Inflammatory macrophage (primary cell): ENCODE data around the gene NMRK1.

Experiments used
- DNase-seq, 2 donors: peaks; one replicate each; pipeline ENCODE4 v3.0.0-alpha.2; 2020 to 2022
- total RNA-seq, 18 experiments: gene quantifications; one replicate each; lab custom pipeline; 2026; ENCODE audit warnings: mixed read lengths in 6 of 18, inconsistent platforms in 2 of 18; lab: John Stamatoyannopoulos, UW

The NMRK1 gene
- 6.5 to 24.7 (median 13.6) reads per million in 18 experiments for total RNA-seq

DNA sequence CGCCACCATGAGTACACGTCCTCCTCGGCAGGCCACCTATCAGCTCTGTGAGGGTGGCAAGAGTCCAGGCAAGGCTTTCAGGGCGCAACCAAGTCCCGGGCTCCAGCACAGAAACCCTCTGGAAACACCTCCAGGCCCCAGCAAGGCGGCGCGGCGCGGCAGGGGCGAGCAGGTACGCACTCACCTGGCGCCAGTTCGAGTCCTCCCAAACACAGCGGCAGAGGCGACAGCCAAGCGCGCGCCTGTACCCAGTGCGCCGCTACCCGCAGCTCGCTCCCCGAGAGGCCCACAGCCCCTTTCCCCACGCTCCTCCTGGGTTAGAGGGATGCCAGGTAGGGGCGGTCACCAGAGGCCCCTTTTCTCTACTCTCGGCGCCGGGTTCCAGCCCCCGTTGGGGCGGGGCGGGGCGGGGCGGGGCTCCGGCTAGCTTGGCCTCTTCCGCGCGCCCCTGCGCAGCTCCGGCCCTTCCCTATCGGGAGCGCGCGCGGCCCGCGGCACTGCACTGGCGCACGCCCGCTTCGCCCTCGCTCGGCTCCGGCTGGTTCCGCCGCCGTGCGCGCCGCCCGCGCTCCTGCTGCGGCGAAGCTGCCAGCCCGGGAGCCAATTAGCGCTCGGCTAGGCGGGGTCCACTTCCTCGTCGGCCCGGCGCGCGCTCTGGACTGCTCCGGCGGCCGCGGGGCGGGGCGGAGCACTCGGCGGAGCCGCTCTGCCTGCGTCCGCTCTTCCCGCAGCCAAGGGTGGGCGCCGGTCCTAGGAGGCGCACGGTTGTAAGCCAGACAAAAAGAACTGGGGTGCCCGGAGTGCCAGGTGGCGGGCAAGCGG is at the start of gene NMRK1, which contains the start of gene OSTF1:
TSS of gene NMRK1 (minus strand) at position 332 of the 822 bp plus-strand sequence. CDS start 5,040 bp downstream, outside the sequence.
TSS of gene OSTF1 (plus strand) at position 691 of the 822 bp plus-strand sequence. CDS start 179 bp downstream, outside the sequence.
- DNase-seq = peak; percentile 97 to 99

DNA sequence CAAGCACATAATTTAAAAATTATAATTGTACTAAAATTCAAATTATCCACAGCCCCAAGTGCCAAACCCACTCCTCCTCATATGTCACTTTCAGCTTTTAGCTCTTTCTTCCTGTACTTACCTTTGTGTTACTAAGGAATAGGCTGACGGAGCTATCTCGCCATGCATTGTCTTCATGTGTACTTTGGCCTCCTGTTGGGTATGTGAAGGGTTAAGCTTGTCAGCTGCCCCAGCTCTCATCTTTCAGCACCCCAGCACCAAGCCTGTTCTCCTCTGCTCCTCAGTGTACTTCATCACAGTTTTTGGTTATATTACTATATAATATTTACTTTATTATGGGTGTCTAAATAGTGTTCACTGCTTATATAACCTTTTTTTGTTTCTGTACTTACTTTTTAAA is 46.5 kb upstream of the NMRK1 start:
- no peak for DNase-seq

DNA sequence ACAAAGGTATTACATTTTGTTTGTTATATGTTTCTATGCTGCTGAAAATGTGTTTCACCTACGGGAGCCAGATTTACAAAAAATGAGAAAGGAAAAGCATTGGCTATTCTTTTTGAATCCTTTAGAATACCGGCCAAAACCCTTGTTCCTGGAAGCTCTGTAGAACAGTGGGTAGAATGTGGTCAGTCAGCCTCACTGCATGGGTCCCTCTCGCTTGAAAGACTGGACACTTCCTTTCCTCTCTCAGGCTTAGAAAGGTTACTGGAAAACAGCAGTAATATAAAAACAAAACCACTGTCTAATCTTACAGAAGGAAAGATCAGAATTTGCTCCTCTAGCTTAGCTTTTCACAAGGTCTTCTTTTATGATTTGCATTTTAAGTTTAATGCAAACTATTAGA is 45.4 kb upstream of the NMRK1 start:
- no peak for DNase-seq

DNA sequence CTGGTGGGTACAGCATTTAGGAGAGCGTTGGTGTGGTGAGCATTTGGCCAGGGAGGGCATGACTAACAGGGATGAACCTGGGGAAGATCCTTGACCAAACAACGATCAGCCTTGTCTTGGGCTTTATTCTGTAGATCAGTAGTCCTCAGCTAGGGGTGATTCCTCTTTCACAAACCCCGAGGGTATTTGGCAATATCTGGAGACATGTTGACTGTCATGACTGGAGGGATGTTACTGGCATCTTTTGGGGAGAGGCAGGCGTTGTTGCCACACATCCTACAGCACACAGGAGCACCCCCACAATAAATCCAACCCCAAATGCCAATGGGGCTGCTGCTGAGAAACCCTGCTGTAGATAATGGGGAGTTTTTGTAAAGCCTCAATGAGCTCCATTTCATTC is 44.3 kb upstream of the NMRK1 start:
- peak; percentile 34 to 52 for DNase-seq

DNA sequence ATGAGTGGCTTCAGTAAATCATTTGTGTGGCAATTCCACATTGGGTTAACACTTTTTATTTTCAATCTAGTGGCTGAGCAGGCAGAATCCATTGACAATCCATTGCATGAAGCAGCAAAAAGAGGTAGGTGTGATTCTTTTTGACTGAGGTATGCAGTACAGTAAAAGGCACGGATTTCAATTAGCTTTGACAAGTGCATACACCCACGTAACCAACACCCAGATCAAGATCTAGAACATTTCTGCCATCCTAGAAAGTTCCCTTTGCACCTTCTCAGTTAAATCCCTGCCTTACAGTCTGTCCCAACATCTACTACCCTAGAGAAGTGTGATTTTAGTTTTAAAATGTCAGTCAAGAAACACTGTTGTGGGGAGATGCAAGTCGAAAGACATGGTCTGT is 43.7 kb upstream of the NMRK1 start:
- no peak for DNase-seq

DNA sequence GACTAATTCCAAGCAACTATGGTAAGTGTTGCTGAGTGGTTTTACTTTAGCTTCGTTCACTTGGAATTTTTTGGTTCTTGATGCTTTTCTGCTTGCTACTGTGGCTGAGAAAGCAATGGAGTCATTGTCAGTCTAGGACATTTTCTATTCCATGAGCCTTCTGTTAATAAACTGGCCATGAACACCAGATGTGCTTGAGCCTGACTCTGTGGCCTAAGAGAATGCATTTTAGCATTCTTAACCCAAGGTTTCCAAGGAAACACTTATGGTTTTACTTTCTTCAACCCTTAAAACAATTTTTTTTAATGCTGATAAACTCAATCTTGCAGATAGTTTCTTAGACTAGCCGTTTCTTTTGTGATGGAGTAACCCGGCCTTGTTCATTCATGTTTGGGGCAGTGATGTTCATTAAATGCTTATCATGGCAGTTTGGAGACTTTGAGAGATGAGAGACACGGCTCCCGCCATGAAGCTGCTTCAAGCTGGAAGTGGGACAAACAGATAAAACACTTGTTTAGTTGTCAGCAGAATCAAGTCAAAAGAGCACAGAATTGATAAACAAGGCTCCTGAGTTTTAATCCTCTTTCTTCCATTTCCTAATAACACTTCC is 42.8 kb upstream of the NMRK1 start:
- no peak for DNase-seq

DNA sequence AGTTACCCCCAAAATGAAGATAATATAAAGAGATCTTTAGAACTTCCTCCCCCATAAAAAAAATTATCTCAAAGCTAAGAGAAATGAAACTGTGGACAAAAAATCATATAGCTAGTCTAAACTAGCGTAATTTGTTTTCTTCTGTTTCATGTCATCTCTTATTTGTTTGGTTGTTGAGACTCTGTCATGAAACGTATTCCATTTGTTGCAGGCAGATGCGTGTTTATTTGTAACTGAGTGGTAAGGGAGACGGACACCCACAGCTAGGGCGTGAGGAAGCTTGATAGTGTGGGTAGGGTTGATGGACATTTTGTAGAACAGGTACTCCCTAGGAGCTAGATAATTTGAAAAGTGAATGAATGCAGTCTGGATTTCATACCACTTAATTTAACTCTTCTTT is 42.2 kb upstream of the NMRK1 start:
- DNase-seq = no peak

DNA sequence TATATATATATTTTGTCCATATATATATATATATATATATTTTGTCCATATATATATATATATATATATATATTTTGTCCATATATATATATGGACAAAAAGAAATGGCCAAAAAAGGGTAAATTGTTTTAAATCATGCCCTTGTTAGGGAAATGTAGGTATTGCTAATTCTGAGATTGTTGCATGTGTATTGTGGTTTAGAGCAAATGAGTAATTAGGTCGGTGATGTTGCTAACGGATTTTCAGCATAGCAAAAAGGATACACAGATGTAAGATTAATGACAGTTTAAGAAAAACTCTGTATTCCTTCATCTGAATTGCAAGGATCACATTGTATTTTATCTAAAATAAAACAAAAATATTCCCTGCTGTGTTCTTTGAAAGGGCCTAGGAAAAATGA is 40.6 kb upstream of the NMRK1 start:
- no peak for DNase-seq

DNA sequence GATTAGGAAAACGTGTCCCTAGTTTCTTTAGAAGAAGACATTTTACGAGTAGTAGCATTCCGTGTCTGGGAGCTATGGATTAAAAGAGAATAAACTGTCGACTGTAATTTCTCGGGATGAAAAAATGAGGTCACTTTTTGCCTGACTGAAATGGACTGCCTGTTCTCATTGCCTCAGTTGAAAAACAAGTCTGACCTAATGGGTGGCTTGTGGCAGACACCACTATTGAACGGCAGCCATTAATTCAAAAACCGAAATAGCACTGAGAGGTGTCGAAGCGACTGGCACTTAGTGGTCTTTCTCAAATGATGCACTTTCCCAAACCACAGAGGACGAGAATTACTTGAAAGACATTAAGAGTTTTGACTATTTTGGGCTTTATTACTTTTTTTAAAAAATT is 35.7 kb upstream of the NMRK1 start:
- DNase-seq = no peak

DNA sequence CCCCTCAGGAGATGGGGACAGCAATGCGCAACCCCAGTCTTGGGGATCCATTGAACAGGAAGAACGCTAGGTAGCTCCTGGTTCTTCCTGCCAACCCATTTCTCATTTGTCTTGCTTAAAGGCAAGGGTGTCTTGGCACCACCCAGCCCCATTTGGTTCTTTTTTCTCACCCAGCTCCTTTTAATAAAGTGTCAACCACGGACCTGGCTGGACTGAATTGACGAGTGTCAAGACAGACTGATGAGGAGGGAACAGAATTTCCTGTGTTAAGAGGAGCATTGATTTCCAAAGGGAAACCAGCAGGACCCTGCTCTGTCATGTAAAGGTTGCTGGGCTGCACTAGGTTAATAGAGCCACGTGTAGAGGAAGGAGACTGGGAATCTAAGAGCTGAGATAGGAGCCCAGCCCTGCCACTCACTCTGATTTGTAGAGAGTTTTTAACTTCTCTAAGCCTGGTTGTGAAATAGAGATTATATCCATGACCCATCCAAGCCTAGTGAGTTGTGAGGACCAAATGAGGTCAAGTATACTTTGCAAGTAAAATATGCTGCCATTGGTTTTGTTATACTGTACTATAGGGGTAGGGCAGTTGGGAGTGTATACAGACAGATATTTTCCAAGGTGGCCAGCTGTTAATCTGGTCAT is 34.1 kb upstream of the NMRK1 start:
- DNase-seq = no peak

DNA sequence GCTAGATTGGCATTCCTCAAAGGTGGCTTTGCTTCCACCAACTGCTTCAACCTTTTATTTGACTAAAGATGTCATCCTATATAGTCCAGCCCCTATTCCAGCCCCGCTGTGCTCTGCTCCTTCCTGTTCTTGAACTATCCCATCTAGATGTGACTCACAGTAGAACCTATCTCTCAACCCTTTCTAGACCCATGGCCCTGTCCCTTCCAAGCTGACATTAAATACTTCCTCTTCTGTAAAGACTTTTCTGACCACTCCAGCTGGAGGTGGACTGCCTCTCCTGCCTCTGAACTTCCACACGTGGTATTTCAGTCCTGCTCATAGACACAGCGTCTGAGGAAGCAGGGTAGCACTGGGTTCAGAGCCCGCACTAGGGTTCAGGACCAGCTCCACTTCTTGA is 32.7 kb upstream of the NMRK1 start:
- peak; percentile 70 to 74 for DNase-seq

DNA sequence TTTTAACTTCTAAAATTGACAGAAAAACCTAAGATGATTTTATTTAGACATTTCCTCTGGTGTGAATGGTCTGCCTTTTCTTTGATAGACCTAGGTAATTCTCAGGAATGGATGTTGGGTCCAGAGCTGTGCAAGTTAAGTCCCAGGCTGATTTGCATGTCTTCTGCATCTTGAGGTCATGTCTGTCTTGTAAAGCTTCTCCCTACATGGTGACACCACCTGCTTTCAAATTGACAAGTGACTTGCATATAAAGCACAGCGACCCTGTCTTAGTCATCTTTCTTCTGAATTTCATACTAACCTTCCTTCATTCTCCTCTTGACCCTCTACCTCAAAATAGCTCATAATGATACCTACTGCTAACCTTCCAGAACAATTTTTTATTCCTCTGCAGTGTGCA is 29.6 kb upstream of the NMRK1 start:
- no peak for DNase-seq

DNA sequence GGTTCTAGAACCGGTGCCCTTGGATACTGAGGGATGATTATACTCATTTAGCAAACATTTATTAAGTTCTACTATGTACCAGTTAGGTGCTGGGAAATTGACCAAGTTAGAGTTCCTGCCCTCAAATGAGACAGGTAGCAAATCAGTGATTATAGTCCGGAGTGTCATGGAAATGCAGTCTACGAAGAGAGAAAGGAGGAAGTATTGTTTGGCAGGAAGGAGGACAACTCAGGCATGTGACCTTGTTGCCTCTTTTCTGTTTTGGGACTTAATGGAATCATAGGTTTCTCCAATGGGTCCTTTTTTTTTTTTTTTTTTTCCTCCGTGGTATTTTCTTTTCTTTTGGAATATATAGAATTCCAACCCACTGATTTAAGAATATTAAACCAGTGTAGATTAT is 28.4 kb upstream of the NMRK1 start:
- peak; percentile 16 to 17 for DNase-seq

DNA sequence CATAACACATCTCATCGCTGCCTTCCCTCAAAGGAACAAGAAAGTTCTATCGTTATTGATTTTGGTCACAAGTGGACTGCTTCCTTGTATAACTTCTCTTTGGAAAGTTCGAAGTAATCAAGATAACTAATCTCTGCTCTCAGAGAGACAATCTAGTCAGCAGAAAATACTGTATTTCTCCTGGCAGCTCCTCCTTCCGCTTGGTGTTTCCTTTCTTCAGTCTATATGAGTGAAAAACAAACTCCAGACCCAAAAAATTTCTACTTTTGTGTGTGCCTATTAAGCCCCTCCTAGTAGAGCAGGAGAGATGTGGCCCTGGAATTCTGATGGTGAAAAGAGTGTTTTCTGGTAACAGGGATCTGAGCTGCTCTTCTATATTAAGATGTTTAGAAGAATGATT is 24.8 kb upstream of the NMRK1 start:
- DNase-seq = no peak

DNA sequence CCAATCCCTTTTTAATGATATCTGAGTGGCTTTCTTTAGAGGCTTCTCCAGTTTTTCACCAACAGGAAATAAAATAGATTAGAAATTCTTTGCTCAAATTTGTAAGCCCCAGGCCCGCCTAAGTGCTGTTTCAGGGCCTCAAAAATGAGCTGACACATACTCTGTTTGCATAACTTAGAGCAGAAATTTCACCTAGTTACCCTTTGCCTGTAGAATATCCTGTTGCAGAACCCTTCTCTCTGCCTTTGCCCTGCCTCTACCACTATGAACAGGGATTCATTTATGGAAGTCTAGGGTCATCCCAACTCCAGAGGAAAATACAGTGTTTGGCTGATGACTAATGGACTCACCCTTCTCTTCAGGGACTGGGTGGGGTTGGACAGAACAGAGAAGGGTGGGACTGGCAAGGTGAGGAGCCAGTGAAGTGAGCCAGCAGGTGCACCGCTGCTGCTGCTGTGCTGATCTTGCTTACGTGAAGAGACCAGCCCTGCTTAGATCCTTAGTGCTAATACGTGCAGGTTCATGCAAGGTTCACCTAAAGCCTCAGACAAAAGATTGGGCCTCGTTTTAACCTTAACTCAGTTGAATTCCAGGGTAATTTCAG is 23.2 kb upstream of the NMRK1 start:
- DNase-seq = no peak

DNA sequence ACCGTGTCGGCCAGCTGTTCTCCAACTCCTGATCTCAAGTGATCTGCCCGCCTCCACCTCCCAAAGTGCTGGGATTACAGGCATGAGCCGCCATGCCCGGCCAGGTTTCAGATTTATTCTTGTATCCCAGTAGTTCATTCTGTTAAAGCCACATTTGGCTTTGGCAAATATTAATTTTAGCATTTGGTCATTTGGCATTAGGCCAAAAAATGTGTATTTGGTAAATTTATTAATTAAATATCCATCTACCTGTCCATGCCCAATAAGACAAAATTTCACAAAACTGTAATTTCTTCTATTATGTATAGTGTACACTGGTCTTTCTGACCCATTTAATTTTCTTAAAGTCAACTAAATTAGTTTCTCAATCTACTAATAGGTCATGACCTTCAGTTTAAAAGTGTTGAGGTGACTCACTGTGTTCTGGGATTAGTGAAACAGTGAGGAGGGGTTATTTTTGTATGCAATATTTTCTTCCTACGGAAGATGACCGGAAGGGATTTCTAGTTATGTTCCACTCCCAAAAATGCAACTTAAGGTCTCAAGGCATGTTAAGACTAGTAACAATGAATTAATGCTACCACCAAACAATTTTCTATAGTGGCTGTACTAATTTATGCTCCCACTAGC is 21.4 kb upstream of the NMRK1 start:
- no peak for DNase-seq

DNA sequence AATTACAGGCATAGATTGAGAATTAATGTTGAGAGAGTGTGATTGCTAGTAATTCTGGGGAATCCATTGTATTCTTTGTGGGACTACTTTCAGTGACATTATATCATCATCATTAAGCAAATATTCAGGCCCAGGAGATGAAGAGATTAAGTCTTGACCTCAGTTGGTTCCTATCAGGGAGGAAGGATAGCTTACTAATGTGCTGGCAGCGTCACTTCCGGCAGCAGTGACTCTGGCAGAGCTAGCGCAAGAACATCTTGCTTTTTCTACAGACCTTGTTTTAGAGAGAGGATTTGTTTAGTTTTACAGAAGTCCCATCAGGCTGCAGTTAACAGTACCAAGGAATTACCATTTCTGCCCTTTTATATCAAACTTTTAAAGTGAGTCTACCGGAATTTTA is 20.6 kb upstream of the NMRK1 start:
- peak; percentile 31 to 48 for DNase-seq

DNA sequence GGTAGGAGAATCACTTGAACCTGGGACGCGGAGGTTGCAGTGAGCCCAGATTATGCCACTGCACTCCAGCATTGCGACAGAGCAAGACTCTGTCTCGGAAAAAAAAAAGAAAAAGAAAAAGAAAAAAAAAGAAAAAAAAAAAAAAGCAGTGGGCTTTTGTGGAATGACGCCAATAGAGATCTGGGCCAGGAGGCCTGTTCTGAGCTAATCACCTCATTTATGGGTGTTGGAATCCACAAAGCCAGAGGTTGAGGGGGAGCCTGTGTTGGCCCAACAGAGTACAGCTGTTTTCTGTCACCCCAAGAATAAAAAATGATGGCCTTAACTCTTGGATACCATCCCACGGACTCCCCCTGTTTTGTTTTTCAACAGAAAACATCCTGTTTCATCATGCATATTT is 18.9 kb upstream of the NMRK1 start:
- DNase-seq = no peak

DNA sequence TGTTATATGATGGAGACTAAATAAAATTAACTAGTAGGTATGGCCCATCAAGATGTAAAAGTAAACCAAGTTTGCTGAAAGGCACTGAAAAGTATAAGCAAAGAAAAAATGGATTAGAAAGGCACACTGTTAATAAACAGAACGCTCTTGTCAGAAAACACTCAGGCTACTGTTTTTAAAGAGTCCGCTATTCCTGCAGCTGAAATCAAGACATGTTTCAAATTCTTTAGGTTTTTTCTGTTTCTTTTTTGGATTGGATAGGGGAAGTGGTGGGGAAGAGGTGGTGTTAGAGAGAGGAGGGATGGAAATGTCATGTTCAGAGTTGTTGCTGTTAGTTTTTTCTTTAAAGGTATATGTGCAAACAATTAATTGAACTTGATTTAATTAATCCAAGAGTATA is 17.9 kb upstream of the NMRK1 start:
- no peak for DNase-seq

DNA sequence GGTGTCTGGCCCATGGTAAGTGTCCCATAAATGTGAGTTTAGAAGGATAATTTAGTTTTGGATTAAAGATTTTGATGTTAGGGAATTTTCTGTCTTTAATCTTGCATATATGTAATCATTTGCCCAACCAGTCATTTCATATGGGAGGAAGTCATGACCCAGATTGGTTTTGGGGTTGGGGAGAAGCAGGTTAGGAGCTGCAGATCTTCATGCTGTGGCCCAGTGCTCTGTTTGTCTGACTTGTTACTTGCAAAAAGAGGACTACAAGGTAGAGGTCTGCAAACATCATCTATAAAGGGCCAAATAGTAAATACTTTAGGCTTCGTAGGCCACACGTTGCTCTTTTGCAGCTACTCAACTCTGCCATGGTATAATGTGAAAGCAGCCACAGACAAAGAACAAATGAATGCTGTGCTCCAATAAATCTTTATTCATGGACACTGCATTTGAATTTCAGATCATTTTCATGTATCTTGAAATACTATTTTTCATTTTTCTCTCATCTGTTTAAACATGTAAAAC is 17.1 kb upstream of the NMRK1 start:
- DNase-seq = no peak

DNA sequence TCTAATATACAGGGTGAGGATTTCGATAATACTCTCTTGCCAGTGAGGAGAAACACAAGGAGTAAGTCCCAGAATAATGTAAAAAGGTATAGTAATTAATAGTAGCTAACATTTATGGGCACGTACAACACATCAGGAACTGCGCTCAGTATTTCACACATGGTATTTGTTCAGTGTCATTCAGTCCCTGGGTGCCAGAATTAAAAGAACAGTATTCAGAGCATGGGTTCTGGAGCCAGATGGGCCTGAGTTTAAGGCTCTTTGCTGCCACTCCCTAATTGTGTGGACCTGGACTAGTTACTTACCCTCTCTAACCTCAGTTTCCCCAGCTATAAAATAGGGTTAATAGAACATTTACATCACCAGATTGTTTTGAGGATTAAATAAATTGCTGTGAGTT is 16.7 kb upstream of the NMRK1 start:
- DNase-seq = no peak

DNA sequence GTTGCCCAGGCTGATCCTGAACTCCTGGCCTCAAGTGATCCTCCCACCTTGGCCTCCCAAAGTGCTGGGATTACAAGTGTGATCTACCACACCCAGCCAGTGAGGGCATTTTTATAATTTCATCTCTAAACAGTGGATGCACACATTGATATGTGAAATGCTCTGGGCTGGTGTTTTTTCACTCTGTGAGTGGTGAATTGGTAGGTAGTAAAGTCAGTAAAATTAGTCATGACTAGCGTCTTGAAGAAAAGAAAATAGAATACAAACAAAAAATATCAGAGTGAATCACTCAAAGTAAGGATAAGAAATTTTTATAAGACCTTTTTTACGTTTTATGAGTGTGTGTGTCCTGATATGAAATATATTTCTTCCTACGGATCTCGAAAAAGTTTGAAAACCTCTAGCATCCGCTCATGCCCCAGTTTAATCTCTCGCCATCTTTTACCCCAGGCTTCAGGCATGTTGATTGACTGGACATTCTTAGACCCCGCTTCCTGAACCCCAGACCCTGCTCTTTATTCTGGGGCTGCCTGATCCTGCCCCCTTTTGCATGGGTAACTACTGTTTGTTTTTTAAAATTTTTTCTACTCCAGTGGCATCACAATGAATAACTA is 14.3 kb upstream of the NMRK1 start:
- no peak for DNase-seq
